HepG2 (cell line): Measurements from ENCODE around the gene TRMT10C. TPM values are rescaled to one million over a fixed set of nuclear protein-coding genes. Genes with fewer than 3 reads are reported as not detected.

Experiments
- ATF7-NPFF ChIP-seq: sonication (generic); formaldehyde crosslinking; IDR thresholded peaks from 2 replicates; pipeline ENCODE4 v1.8.1; 2023; ENCODE audit warnings: mild to moderate bottlenecking, low read depth, missing genetic modification reagents, moderate library complexity
- CENPT ChIP-seq: sonication (generic); formaldehyde crosslinking; IDR thresholded peaks from 2 replicates; pipeline ENCODE4 v1.8.0; 2022; ENCODE audit warnings: low read depth, mild to moderate bottlenecking, moderate library complexity, missing genetic modification reagents
- ESRRA ChIP-seq: sonication (generic); formaldehyde crosslinking; IDR thresholded peaks from 2 replicates; pipeline ENCODE4 v1.5.1; 2020; ENCODE audit warnings: mild to moderate bottlenecking, low read depth, missing genetic modification reagents
- FOXC1 ChIP-seq: sonication (generic); formaldehyde crosslinking; IDR thresholded peaks from 2 replicates; pipeline ENCODE4 v1.8.0; 2022; ENCODE audit warnings: mild to moderate bottlenecking, missing genetic modification reagents, borderline replicate concordance
- HBP1 ChIP-seq: IDR thresholded peaks from 2 replicates; pipeline ENCODE4 v1.6.1; 2016; ENCODE audit warnings: low read depth, control low read depth
- HCFC1 ChIP-seq: fragments of 150-350 bp; IDR thresholded peaks from 2 replicates; pipeline ENCODE4 v1.6.1; 2014; ENCODE audit warnings: low read depth, low read length
- HOXA9 ChIP-seq: sonication (generic); formaldehyde crosslinking; IDR thresholded peaks from 2 replicates; pipeline ENCODE4 v1.8.1; 2022; ENCODE audit warnings: missing genetic modification reagents, mild to moderate bottlenecking, moderate library complexity, borderline replicate concordance
- KAT2B ChIP-seq: fragments of 150-350 bp; IDR thresholded peaks from 2 replicates; pipeline ENCODE4 v1.6.1; 2014; ENCODE audit warnings: low read depth, low read length, borderline replicate concordance
- KAT7 ChIP-seq: IDR thresholded peaks from 2 replicates; pipeline ENCODE4 v1.6.1; 2018; ENCODE audit warnings: borderline replicate concordance, missing compliant biosample characterization
- PLRG1 ChIP-seq: fragments of 450-650 bp; conservative IDR thresholded peaks from 2 replicates; pipeline ENCODE4 v1.6.1; 2016
- PRDM15 ChIP-seq: sonication (generic); formaldehyde crosslinking; IDR thresholded peaks from 2 replicates; pipeline ENCODE4 v1.4.0; 2020; ENCODE audit warnings: missing genetic modification reagents
- SMAD9 ChIP-seq: sonication (generic); formaldehyde crosslinking; IDR thresholded peaks from 2 replicates; pipeline ENCODE4 v1.5.1; 2020; ENCODE audit warnings: mild to moderate bottlenecking, missing genetic modification reagents
- SP1 ChIP-seq, 2 experiments: fragments of 450-650 bp in 1 of 2; sonication (generic) in 1 of 2; formaldehyde crosslinking in 1 of 2; IDR thresholded peaks; 2 replicates each; pipeline versions ENCODE4 v1.4.0 to v1.6.1; 2016 to 2020; ENCODE audit warnings: missing genetic modification reagents in 1 of 2
- SP5 ChIP-seq: IDR thresholded peaks from 2 replicates; pipeline ENCODE4 v1.6.1; 2016; ENCODE audit warnings: low read depth, borderline replicate concordance
- THRA ChIP-seq: sonication (generic); formaldehyde crosslinking; IDR thresholded peaks from 2 replicates; pipeline ENCODE4 v1.4.0; 2020; ENCODE audit warnings: missing genetic modification reagents, borderline replicate concordance
- ZBTB1 ChIP-seq: sonication (generic); formaldehyde crosslinking; IDR thresholded peaks from 2 replicates; pipeline ENCODE4 v1.4.0; 2020; ENCODE audit warnings: missing genetic modification reagents, borderline replicate concordance
- ZBTB39 ChIP-seq: sonication (generic); formaldehyde crosslinking; IDR thresholded peaks from 2 replicates; pipeline ENCODE4 v1.5.0; 2020; ENCODE audit warnings: missing genetic modification reagents
- ZMYM3 ChIP-seq: sonication (generic); formaldehyde crosslinking; IDR thresholded peaks from 2 replicates; pipeline ENCODE4 v1.5.1; 2020; ENCODE audit warnings: mild to moderate bottlenecking, missing genetic modification reagents
- ZNF660 ChIP-seq: sonication (generic); formaldehyde crosslinking; IDR thresholded peaks from 2 replicates; pipeline ENCODE4 v1.5.1; 2020; ENCODE audit warnings: mild to moderate bottlenecking, low read depth, missing genetic modification reagents, borderline replicate concordance
- ZNF782 ChIP-seq: sonication (generic); formaldehyde crosslinking; IDR thresholded peaks from 2 replicates; pipeline ENCODE4 v1.4.0; 2020; ENCODE audit warnings: missing genetic modification reagents, mild to moderate bottlenecking, borderline replicate concordance
- polyA plus RNA-seq, 8 experiments: library from polyadenylated mRNA; depleted of rRNA in 3 of 8; stranded (reverse) in 7 of 8; unstranded in 1 of 8; fragments of >200 nt; fragmentation: Illumina TruSeq in 4 of 8; extraction: Trizol in 4 of 8; gene quantifications; 2 replicates each; pipeline versions ENCODE4 v1.2.1 to v1.2.3, GENCODE V29; 2011 to 2016; ENCODE audit warnings: low read depth in 4 of 8, missing spikeins in 1 of 8, mixed read lengths in 1 of 8; ENCODE audit not compliant: insufficient read depth in 1 of 8
- total RNA-seq, 5 experiments: library from RNA; depleted of rRNA; stranded (reverse); fragments of >200 nt; fragmentation: Illumina TruSeq; extraction: Trizol; gene quantifications; 2 replicates each; pipeline ENCODE4 v1.2.3, GENCODE V29; 2016; ENCODE audit warnings: low read depth in 1 of 5

TRMT10C gene
- total and polyA plus RNA-seq, 2 of the 13 experiments (the other 11 are each of a cell fraction or from before 2014, with no cell fraction given): 10.8 to 39.2 TPM

- TF ChIP-seq ZMYM3 (CRISPR knock-in tag) (no peak), HOXA9 (CRISPR knock-in tag) (no peak), KAT2B (no peak), SP1 (IDR thresholded peaks at IDR 0.05) (no peak), SP1 (CRISPR knock-in tag; IDR thresholded peaks at IDR 0.05) (no peak; the same call in 1 of the 2 replicates), CENPT (CRISPR knock-in tag) (no peak), SMAD9 (no peak), PRDM15 (CRISPR knock-in tag) (no peak), ZBTB39 (CRISPR knock-in tag) (0 out of 2 replicates have a peak, but pooled peaks have one; percentile 13), SP5 (CRISPR knock-in tag) (no peak), ESRRA (CRISPR knock-in tag) (no peak), FOXC1 (CRISPR knock-in tag) (peak; percentile 71; the same call in 1 of the 2 replicates), HCFC1 (no peak), KAT7 (peak; percentile 50; the same call in 1 of the 2 replicates), PLRG1 (no peak), HBP1 (no peak), ZNF782 (CRISPR knock-in tag) (peak; percentile 50; the same call in 1 of the 2 replicates), ZNF660 (no peak), ATF7-NPFF (no peak), ZBTB1 (CRISPR knock-in tag) (no peak), THRA (0 out of 2 replicates have a peak, but pooled peaks have one; percentile 2)
These were observed 12.9 kb downstream of the TRMT10C start (continued) for GRCh38 chr3:101574388-101575112.
